Measurements from ENCODE around the gene KRIT1.

The KRIT1 gene

GRCh38 chr7:92150450-92151017 lies 95.2 kb downstream of the KRIT1 start:
- Histone ChIP-seq H3K36me3 (ENCODE audit: control insufficient read depth in 1 of 2, insufficient read depth in 2 of 2, low read length in 2 of 2) (no peaks in the 10 kb centered on the region), H3K4me3 (ENCODE audit: low read depth in 1 of 2, low read length in 2 of 2) (no peak overlapping the region), H3K4me1 (ENCODE audit: control insufficient read depth in 1 of 2, insufficient read depth in 2 of 2, low read length in 2 of 2) (no peaks in the 10 kb centered on the region), H3K9me3 (ENCODE audit: control insufficient read depth in 1 of 2, low read length in 2 of 2) (no peaks in the 10 kb centered on the region), H3K27me3 (ENCODE audit: low read depth, low read length) (no peaks in the 10 kb centered on the region), H3K27ac (ENCODE audit: low read length) (no peak overlapping the region)

- no peak overlapping the region for H3K27ac ChIP-seq (ENCODE audit: low read length)
- no peaks in the 10 kb centered on the region for H3K36me3 ChIP-seq (ENCODE audit: control insufficient read depth in 1 of 2, insufficient read depth in 2 of 2, low read length in 2 of 2)
- H3K27me3 ChIP-seq (ENCODE audit: low read depth, low read length), result no peaks in the 10 kb centered on the region
- H3K4me1 ChIP-seq (ENCODE audit: control insufficient read depth in 1 of 2, insufficient read depth in 2 of 2, low read length in 2 of 2), result no peaks in the 10 kb centered on the region
- H3K9me3 ChIP-seq (ENCODE audit: control insufficient read depth in 1 of 2, low read length in 2 of 2), result no peaks in the 10 kb centered on the region
- no peak overlapping the region for H3K4me3 ChIP-seq (ENCODE audit: low read depth in 1 of 2, low read length in 2 of 2)
Observed at GRCh38 chr7:92149736-92150239, 95.9 kb downstream of the KRIT1 start.

All from muscle layer of duodenum (tissue), 2 donors.